GM12878 (cell line): ENCODE measurements around the gene ZC3H15. TPM values are rescaled to one million over a fixed set of nuclear protein-coding genes. Genes with fewer than 3 reads are reported as not detected.

Experiments
- BRCA1 ChIP-seq: IDR thresholded peaks from 2 replicates; pipeline ENCODE4 v1.6.1; 2011; ENCODE audit warnings: low read depth, low read length, improper control_type of control experiment
- CHD1 ChIP-seq: IDR thresholded peaks from 2 replicates; pipeline ENCODE4 v1.6.1; 2012; ENCODE audit warnings: low read depth, low read length, improper control_type of control experiment
- EED ChIP-seq: sonication (generic); IDR thresholded peaks from 2 replicates; pipeline ENCODE4 v1.6.1; 2016; ENCODE audit warnings: antibody characterized with exemption, low read depth
- EP300 ChIP-seq, 2 experiments: fragments of 150-350 bp in 1 of 2; IDR thresholded peaks; 2 replicates each; pipeline ENCODE4 v1.6.1; 2011 to 2012; ENCODE audit warnings: low read depth in 2 of 2, low read length in 2 of 2, borderline replicate concordance in 1 of 2, improper control_type of control experiment in 1 of 2, inconsistent platforms in 1 of 2; ENCODE audit not compliant: control insufficient read depth in 1 of 2
- FOXK2 ChIP-seq: fragments of 450-650 bp; IDR thresholded peaks from 2 replicates; pipeline ENCODE4 v1.6.1; 2017; ENCODE audit warnings: mild to moderate bottlenecking, moderate library complexity
- IKZF1 ChIP-seq: fragments of 450-650 bp; conservative IDR thresholded peaks from 2 replicates; pipeline ENCODE4 v1.6.1; 2017; ENCODE audit warnings: antibody characterized with exemption, mild to moderate bottlenecking
- IRF3 ChIP-seq: fragments of 450-650 bp; IDR thresholded peaks from 2 replicates; pipeline ENCODE4 v1.6.1; 2014; ENCODE audit warnings: mild to moderate bottlenecking
- MLLT1 ChIP-seq: fragments of 450-650 bp; IDR thresholded peaks from 2 replicates; pipeline ENCODE4 v1.6.1; 2016; ENCODE audit warnings: mild to moderate bottlenecking
- MTA2 ChIP-seq: fragments of 450-650 bp; IDR thresholded peaks from 2 replicates; pipeline ENCODE4 v1.6.1; 2016; ENCODE audit warnings: low read depth, mild to moderate bottlenecking, moderate library complexity
- PML ChIP-seq: IDR thresholded peaks from 2 replicates; pipeline ENCODE4 v1.6.1; 2012; ENCODE audit warnings: low read length, inconsistent platforms
- POLR2AphosphoS5 ChIP-seq: IDR thresholded peaks from 2 replicates; pipeline ENCODE4 v1.6.1; 2011; ENCODE audit warnings: mild to moderate bottlenecking, low read length, inconsistent platforms
- SMAD1 ChIP-seq: fragments of 450-650 bp; IDR thresholded peaks from 2 replicates; pipeline ENCODE4 v1.6.1; 2018; ENCODE audit warnings: mild to moderate bottlenecking, low read depth; ENCODE audit not compliant: partially characterized antibody
- SMARCA5 ChIP-seq: fragments of 450-650 bp; IDR thresholded peaks from 2 replicates; pipeline ENCODE4 v1.6.1; 2017; ENCODE audit warnings: mild to moderate bottlenecking
- SREBF1 ChIP-seq: IDR thresholded peaks from 2 replicates; pipeline ENCODE4 v1.6.1; 2012; ENCODE audit warnings: mild to moderate bottlenecking, low read length
- STAT1 ChIP-seq: fragments of 450-650 bp; conservative IDR thresholded peaks from 2 replicates; pipeline ENCODE4 v1.6.1; 2014; ENCODE audit warnings: antibody characterized with exemption, mild to moderate bottlenecking
- SUZ12 ChIP-seq: fragments of 200-600 bp; sonication (generic); IDR thresholded peaks from one replicate; pipeline ENCODE4 v1.6.1; 2018; ENCODE audit warnings: antibody characterized with exemption, mild to moderate bottlenecking; ENCODE audit not compliant: unreplicated experiment
- ZBTB11 ChIP-seq: fragments of 450-650 bp; formaldehyde crosslinking; IDR thresholded peaks from 2 replicates; pipeline ENCODE4 v1.5.0; 2022; ENCODE audit warnings: mild to moderate bottlenecking, missing genetic modification characterization
- ZNF217 ChIP-seq: fragments of 450-650 bp; IDR thresholded peaks from 2 replicates; pipeline ENCODE4 v1.6.1; 2017; ENCODE audit warnings: antibody characterized with exemption, mild to moderate bottlenecking
- ZZZ3 ChIP-seq: IDR thresholded peaks from 2 replicates; pipeline ENCODE4 v1.6.1; 2011; ENCODE audit warnings: low read depth; ENCODE audit not compliant: control insufficient read depth, insufficient read length
- polyA plus RNA-seq, 11 experiments: library from polyadenylated mRNA; depleted of rRNA in 4 of 11; unstranded in 6 of 11; stranded (reverse) in 5 of 11; fragments of >200 nt; fragmentation: Nextera tagmentation in 4 of 11; fragmentation: Illumina TruSeq in 1 of 11; extraction: Ambion mirVana in 4 of 11; extraction: Trizol in 1 of 11; gene quantifications; 1 replicate in 1 of 11; 2 replicates in 10 of 11; pipeline versions ENCODE4 v1.2.1 to v1.2.3, GENCODE V29; 2011 to 2016; ENCODE audit warnings: inconsistent platforms in 2 of 11, missing spikeins in 2 of 11, low read depth in 1 of 11
- total RNA-seq, 4 experiments: library from RNA; depleted of rRNA in 3 of 4; stranded (reverse); fragments of >200 nt in 3 of 4; fragmentation: Illumina TruSeq in 1 of 4; extraction: Trizol in 1 of 4; gene quantifications; 2 replicates each; pipeline versions ENCODE4 v1.2.1 to v1.2.3, GENCODE V29; 2013 to 2021
- TF ChIP-seq, protein P1 (sequence below): fragments of 450-650 bp; IDR thresholded peaks from 2 replicates; pipeline ENCODE4 v1.6.1; 2018; ENCODE audit warnings: mild to moderate bottlenecking, low read depth, moderate library complexity; ENCODE audit not compliant: partially characterized antibody
- TF ChIP-seq, protein P2 (sequence below): fragments of 450-650 bp; conservative IDR thresholded peaks from 2 replicates; pipeline ENCODE4 v1.6.1; 2017; ENCODE audit warnings: mild to moderate bottlenecking, moderate library complexity

Gene ZC3H15
- total and polyA plus RNA-seq, 10 of the 15 experiments (the other 5 are each of a cell fraction or from before 2014, with no cell fraction given), result 51.5 to 152 (median 123) TPM

DNA sequence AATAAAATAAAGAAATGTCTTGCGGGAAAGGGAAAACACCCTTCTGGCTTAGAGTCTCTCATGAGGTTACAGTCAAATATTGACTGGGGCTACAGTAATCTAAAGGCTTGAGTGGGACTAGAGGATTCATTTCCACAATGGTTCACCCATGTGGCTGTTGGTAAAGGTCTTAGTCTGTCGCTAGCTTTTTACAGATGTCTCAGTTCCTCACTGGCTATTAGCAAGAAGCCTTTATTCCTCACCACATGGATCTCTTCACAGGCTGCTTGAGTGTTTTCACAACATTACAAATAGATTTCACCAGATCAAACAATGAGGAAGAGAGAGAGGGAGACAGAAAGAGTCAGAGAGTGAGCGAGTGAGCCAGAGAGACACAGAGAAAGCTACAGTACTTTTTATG lies 8.3 kb upstream of the ZC3H15 start (continued):
- TF ChIP-seq IRF3, result no peak
- TF ChIP-seq, protein P1, sequence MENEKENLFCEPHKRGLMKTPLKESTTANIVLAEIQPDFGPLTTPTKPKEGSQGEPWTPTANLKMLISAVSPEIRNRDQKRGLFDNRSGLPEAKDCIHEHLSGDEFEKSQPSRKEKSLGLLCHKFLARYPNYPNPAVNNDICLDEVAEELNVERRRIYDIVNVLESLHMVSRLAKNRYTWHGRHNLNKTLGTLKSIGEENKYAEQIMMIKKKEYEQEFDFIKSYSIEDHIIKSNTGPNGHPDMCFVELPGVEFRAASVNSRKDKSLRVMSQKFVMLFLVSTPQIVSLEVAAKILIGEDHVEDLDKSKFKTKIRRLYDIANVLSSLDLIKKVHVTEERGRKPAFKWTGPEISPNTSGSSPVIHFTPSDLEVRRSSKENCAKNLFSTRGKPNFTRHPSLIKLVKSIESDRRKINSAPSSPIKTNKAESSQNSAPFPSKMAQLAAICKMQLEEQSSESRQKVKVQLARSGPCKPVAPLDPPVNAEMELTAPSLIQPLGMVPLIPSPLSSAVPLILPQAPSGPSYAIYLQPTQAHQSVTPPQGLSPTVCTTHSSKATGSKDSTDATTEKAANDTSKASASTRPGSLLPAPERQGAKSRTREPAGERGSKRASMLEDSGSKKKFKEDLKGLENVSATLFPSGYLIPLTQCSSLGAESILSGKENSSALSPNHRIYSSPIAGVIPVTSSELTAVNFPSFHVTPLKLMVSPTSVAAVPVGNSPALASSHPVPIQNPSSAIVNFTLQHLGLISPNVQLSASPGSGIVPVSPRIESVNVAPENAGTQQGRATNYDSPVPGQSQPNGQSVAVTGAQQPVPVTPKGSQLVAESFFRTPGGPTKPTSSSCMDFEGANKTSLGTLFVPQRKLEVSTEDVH, result no peak
- no peak for TF ChIP-seq ZZZ3
- TF ChIP-seq POLR2AphosphoS5, result no peak
- no peak for TF ChIP-seq SMARCA5
- no peak for TF ChIP-seq STAT1
- TF ChIP-seq SUZ12, result no peak
- peak in 1 of 2 experiments; percentile 52; a peak in 1 of 4 replicates for TF ChIP-seq EP300 (IDR thresholded peaks at IDR 0.05; ENCODE audit: borderline replicate concordance in 1 of 2, control insufficient read depth in 1 of 2, low read depth in 2 of 2, low read length in 2 of 2)
- TF ChIP-seq IKZF1, result 0 out of 2 replicates have a peak, but pooled peaks have one; percentile 15
- peak; percentile 35; the same call in 1 of the 2 replicates for TF ChIP-seq MLLT1
- no peak for TF ChIP-seq SMAD1
- TF ChIP-seq EED, result no peak
- no peak for TF ChIP-seq FOXK2
- TF ChIP-seq MTA2, result peak; percentile 58
- no peak for TF ChIP-seq ZNF217
- TF ChIP-seq ZBTB11, result no peak
- no peak for TF ChIP-seq PML
- TF ChIP-seq, protein P2, sequence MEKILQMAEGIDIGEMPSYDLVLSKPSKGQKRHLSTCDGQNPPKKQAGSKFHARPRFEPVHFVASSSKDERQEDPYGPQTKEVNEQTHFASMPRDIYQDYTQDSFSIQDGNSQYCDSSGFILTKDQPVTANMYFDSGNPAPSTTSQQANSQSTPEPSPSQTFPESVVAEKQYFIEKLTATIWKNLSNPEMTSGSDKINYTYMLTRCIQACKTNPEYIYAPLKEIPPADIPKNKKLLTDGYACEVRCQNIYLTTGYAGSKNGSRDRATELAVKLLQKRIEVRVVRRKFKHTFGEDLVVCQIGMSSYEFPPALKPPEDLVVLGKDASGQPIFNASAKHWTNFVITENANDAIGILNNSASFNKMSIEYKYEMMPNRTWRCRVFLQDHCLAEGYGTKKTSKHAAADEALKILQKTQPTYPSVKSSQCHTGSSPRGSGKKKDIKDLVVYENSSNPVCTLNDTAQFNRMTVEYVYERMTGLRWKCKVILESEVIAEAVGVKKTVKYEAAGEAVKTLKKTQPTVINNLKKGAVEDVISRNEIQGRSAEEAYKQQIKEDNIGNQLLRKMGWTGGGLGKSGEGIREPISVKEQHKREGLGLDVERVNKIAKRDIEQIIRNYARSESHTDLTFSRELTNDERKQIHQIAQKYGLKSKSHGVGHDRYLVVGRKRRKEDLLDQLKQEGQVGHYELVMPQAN, result no peak
- no peak for TF ChIP-seq CHD1
- TF ChIP-seq BRCA1, result no peak
- no peak for TF ChIP-seq SREBF1
